GM21360 (cell line): Measurements from ENCODE around the gene CALY.

ENCODE experiments used
- ATAC-seq: cut with Tn5 transposase; IDR thresholded peaks from one replicate; pipeline ENCODE4 v1.9.1; 2021; ENCODE audit warnings: mild to moderate bottlenecking, moderate library complexity; ENCODE audit not compliant: unreplicated experiment

The CALY gene

GRCh38 chr10:133274751-133275683 lies 61.7 kb downstream of the CALY start:
- ATAC-seq: peak; percentile 47
